ENCODE measurements around the gene CCDC87.
A peak's percentile ranks its signal among the peaks of the same experiment; 100 is the strongest.
"Not testable (repeated sequence)": the region's sequence is repeated elsewhere in the genome, so short reads cannot be mapped to it uniquely, and the experiment has no call there.

Gene CCDC87

GRCh38 chr11:66617155-66617834, 24.4 kb upstream of the CCDC87 start:
- FAIRE-seq (no peak), DNase-seq (ENCODE audit: insufficient read length, low spot score) (no peak)

DNA sequence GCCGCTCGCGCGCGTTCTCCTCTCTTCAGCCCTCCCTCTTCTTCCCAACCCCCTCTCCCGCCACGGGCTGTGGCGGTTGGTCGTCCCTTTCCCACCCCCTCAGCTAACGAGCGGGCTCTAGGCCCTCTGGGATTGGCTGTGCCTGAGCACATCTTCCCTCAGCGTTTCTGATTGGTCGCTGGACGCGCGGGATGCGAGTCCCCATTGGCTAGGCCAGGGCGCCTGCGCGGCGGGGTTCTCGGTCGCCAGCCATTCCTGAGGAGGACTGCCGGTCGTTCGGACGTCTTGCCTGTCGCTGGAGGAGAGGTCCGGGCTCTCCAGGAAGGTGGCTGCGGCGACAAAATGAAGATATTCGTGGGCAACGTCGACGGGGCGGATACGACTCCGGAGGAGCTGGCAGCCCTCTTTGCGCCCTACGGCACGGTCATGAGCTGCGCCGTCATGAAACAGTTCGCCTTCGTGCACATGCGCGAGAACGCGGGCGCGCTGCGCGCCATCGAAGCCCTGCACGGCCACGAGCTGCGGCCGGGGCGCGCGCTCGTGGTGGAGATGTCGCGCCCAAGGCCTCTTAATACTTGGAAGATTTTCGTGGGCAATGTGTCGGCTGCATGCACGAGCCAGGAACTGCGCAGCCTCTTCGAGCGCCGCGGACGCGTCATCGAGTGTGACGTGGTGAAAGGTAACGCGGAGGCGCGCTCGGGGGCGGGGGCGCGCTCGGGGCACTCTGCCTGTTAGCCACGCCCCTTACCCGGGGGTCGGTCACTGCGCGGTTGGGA, 23.7 kb upstream of the CCDC87 start, which contains the start of gene RBM14:
TSS of gene RBM14 (plus strand) at position 252 of the 776 bp plus-strand sequence. CDS start at position 343, 91 bp downstream.
- FAIRE-seq = peak; percentile 86
- DNase-seq (ENCODE audit: insufficient read length, low spot score) = peak; percentile 99

GRCh38 chr11:66614073-66614472, 21.2 kb upstream of the CCDC87 start:
- DNase-seq (ENCODE audit: insufficient read length, low spot score) (no peak), FAIRE-seq (no peak)

DNA sequence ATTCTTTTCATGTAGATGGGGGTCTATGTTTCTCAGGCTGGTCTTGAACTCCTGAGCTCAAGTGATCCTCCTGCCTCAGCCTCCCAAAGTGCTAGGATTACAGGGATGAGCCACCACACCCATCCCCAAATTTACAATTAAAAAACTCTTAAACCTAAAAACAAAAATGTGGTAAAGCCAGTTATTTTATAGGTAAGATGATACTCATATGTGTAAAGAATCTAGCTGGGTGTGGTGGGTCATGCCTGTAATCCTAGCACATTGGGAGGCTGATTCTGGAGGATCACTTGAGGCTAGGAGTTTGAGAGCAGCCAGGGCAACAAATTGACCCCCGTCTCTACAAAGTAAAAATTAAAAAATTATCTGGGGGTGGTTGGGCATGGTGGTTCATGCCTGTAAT, 19.6 kb upstream of the CCDC87 start:
- no peak for FAIRE-seq

GRCh38 chr11:66609721-66610617, 17.1 kb upstream of the CCDC87 start:
- peak; percentile 72 for FAIRE-seq
- no peak for DNase-seq (ENCODE audit: insufficient read length, low spot score)

More for the DNA sequence above, 19.6 kb upstream of the CCDC87 start:
- DNase-seq (ENCODE audit: insufficient read length, low spot score) = no peak

- DNase-seq (ENCODE audit: insufficient read length, low spot score) = no peak
- FAIRE-seq = no peak
Measured at GRCh38 chr11:66607126-66607834, 14.4 kb upstream of the CCDC87 start.

DNA sequence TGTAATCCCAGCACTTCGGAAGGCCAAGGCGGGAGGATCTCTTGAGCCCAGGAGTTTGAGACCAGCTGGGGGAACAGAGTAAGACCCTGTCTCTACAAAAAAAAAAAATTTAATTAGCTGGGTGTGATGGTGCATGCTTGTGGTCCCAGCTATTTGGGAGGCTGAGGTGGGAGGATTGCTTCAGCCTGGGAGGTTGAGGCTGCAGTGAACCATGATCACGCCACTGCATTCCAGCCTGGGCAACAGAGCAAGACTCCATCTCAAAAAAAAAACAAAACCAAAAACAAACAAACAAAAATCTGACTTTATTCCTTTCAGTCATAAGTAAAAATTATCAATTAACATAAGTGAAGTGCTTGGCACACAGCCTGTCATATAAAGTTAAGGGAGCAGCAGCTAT, 13.7 kb upstream of the CCDC87 start:
- DNase-seq (ENCODE audit: insufficient read length, low spot score); FAIRE-seq: not testable (repeated sequence)

- DNase-seq (ENCODE audit: insufficient read length, low spot score) = no peak
- FAIRE-seq = no peak
Measured at GRCh38 chr11:66604155-66604554, 11.3 kb upstream of the CCDC87 start.

GRCh38 chr11:66603072-66603471, 10.2 kb upstream of the CCDC87 start:
- FAIRE-seq = no peak
- no peak for DNase-seq (ENCODE audit: insufficient read length, low spot score)

DNA sequence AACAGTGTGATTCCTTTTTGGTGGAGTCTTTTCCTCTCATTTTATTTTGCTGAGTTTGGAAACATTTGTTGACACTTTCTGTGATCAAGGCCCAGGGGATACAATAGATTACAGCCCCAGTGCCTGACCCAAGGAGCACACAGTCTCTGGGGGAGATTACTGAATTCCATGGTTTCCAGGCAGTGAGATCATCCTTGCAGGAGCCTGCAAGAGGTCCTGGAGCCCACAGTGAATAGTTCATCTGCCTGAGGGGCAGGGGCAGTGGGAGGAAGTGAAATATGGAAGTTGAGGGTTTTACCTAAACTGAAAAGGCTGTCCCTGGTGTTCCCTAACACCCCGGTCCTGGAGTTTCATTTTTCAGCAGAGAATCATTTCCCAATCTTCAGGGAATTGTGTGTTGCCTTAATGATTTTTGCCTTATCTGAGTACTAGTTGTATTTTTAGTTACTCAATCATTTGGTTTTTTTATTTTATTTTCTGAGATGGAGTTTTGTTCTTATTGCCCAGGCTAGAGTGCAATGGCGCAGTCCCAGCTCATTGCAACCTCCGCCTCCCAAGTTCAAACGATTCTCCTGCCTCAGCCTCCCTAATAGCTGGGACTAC, 7.9 kb upstream of the CCDC87 start:
- DNase-seq (ENCODE audit: insufficient read length, low spot score) = no peak
- FAIRE-seq = no peak

GRCh38 chr11:66600219-66600618, 7.4 kb upstream of the CCDC87 start:
- DNase-seq (ENCODE audit: insufficient read length, low spot score) (no peak), FAIRE-seq (no peak)

- FAIRE-seq (no peak), DNase-seq (ENCODE audit: insufficient read length, low spot score) (no peak)
Measured at GRCh38 chr11:66598993-66599392, 6.1 kb upstream of the CCDC87 start.

- no peak for FAIRE-seq
- no peak for DNase-seq (ENCODE audit: insufficient read length, low spot score)
Measured at GRCh38 chr11:66595245-66595904, 2.5 kb upstream of the CCDC87 start.

- no peak for FAIRE-seq
Measured at GRCh38 chr11:66593650-66594049, 787 bp upstream of the CCDC87 start.

DNA sequence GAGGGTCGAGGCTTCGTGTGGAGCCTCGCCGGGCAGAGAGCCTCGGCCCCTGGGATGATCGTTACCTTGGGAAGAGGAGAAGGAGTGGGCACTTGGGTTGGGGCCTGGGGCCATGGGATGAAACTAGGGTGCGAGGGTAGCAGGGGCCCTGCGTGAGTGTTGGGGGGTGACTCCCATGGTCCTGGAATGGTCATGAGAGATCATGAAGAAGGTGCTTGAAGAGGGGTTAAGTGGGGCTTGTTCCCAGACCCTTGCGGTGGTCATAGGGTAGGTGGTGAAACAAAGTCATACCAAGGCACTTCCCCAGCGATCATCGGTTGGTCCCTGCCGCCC, 406 bp upstream of the CCDC87 start:
- no peak for FAIRE-seq

More at GRCh38 chr11:66593650-66594049, 787 bp upstream of the CCDC87 start:
- no peak for DNase-seq (ENCODE audit: insufficient read length, low spot score)

GRCh38 chr11:66591175-66591574, 1.7 kb downstream of the CCDC87 start:
- DNase-seq (ENCODE audit: insufficient read length, low spot score) (no peak), FAIRE-seq (no peak)

More for the DNA sequence above, 406 bp upstream of the CCDC87 start:
- DNase-seq (ENCODE audit: insufficient read length, low spot score) = no peak

GRCh38 chr11:66589996-66590675, 2.7 kb downstream of the CCDC87 start:
- FAIRE-seq (no peak), DNase-seq (ENCODE audit: insufficient read length, low spot score) (no peak)

GRCh38 chr11:66589315-66589714, 3.5 kb downstream of the CCDC87 start:
- FAIRE-seq; DNase-seq (ENCODE audit: insufficient read length, low spot score): not testable (repeated sequence)

DNA sequence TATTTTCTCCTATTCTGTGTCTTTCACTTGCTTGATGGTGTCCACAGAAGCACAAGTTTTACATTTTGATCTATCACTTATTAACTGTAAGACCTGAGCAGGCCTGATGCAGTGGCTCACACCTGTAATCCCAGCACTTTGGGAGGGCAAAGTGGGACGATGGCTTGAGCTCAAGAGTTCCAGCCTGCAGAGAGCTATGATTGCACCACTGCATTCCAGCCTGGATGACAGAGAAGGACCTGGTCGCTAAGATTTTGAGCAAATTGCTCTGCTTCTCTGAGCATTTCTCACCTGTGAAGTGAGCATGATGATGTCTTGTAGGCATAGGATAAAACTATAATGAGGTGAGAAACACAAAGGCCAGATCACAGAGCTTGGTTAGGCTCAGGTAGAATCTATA, 6.7 kb downstream of the CCDC87 start:
- FAIRE-seq (no peak), DNase-seq (ENCODE audit: insufficient read length, low spot score) (no peak)
